IMR-90 (cell line): ENCODE measurements around the gene LMO1.

Source experiments
- CEBPB ChIP-seq: IDR thresholded peaks from 2 replicates; pipeline ENCODE4 v1.6.1; 2012; ENCODE audit warnings: low read depth, low read length, improper control_type of control experiment
- CTCF ChIP-seq: conservative IDR thresholded peaks from 2 replicates; pipeline ENCODE4 v1.5.1; 2012; ENCODE audit warnings: mild to moderate bottlenecking, low read depth, low read length, improper control_type of control experiment
- ELK1 ChIP-seq: fragments of 150-350 bp; IDR thresholded peaks from 2 replicates; pipeline ENCODE4 v1.6.1; 2016; ENCODE audit warnings: low read depth, mild to moderate bottlenecking, low read length, moderate library complexity, borderline replicate concordance
- FOS ChIP-seq: fragments of 150-350 bp; IDR thresholded peaks from 2 replicates; pipeline ENCODE4 v1.6.1; 2016; ENCODE audit warnings: low read depth, low read length
- MXI1 ChIP-seq: IDR thresholded peaks from 2 replicates; pipeline ENCODE4 v1.6.1; 2012; ENCODE audit warnings: low read depth, mild to moderate bottlenecking, low read length, moderate library complexity, borderline replicate concordance
- POLR2A ChIP-seq: IDR thresholded peaks from 2 replicates; pipeline ENCODE4 v1.6.1; 2012; ENCODE audit warnings: mild to moderate bottlenecking, low read depth, low read length
- RAD21 ChIP-seq: IDR thresholded peaks from 2 replicates; pipeline ENCODE4 v1.6.1; 2012; ENCODE audit warnings: low read length, improper control_type of control experiment
- RCOR1 ChIP-seq: IDR thresholded peaks from 2 replicates; pipeline ENCODE4 v1.6.1; 2012; ENCODE audit warnings: mild to moderate bottlenecking, low read length, improper control_type of control experiment; ENCODE audit not compliant: insufficient replicate concordance
- SMC3 ChIP-seq: fragments of 150-350 bp; IDR thresholded peaks from 2 replicates; pipeline ENCODE4 v1.6.1; 2016; ENCODE audit warnings: low read depth, mild to moderate bottlenecking, antibody characterized with exemption, low read length, moderate library complexity

DNA sequence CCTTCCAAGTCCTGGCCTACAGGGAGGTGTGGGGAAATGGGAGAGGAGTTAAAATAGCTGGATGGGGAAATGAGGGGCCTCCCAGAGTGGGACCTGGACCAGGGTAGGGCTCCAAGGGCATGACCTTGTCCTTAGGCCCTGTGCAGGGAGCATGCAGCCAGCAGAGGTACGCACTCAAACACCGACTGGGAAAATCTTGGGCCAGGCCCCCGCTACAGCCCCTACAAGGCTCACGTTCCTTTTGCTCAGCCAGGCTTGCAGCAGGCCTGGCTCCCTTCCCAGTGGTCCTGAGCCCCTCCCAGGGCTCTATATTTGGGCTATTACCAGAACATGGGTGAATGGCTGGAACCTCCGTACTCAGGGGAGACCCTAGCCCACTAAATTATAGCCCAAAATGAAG is 31.3 kb downstream of the LMO1 start:
- TF ChIP-seq CEBPB (no peak), CTCF (no peak), POLR2A (no peak), MXI1 (no peak), FOS (no peak), RCOR1 (no peak), RAD21 (no peak), SMC3 (no peak), ELK1 (no peak)
